K562 (cell line): ENCODE measurements around the gene CCDC15. TPM values are rescaled to one million over a fixed set of nuclear protein-coding genes. Genes with fewer than 3 reads are reported as not detected.

ENCODE experiments used
- ATAC-seq: fragments of 200-7000 bp; cut with Tn5 transposase; 3 replicates; pipeline ENCODE4 v1.9.1; 2020; ENCODE audit warnings: moderate library complexity
- BruUV-seq: library from RNA; stranded (reverse); fragments of 400-500 nt; replicated peaks from 2 replicates; lab custom pipeline; 2021; lab: Mats Ljungman, UMichigan
- CTCF ChIA-PET: fragments of 300-600 bp; formaldehyde crosslinking; extraction: SDS; loops from one replicate; lab custom pipeline; 2021; ENCODE audit warnings: low intra/inter-chr PET ratio; lab: Yijun Ruan, JAX
- POLR2A ChIA-PET: fragments of 300-600, 350-650 bp; sonication (Branson Sonifier 250); formaldehyde crosslinking; extraction: SDS; loops from one replicate; lab custom pipeline; 2021; ENCODE audit warnings: antibody characterized with exemption, inconsistent platforms; lab: Yijun Ruan, JAX
- DNase-seq, 4 experiments: peaks; one replicate each; pipeline versions ENCODE4 v3.0.0 to v3.0.0-alpha.2; 2011 to 2018; ENCODE audit warnings: low spot score in 3 of 4, mixed read lengths in 3 of 4; ENCODE audit errors: extremely low read depth in 1 of 4
- FAIRE-seq: peaks from 2 replicates; lab custom pipeline; 2011; peaks lifted over from hg19 to GRCh38; lab: Jason Lieb, UNC
- H2AFZ ChIP-seq: 2 replicates; pipeline ENCODE4 v1.6.0; 2011; ENCODE audit warnings: low read depth, low read length, control low read depth, inconsistent platforms
- H3K27ac ChIP-seq: fragments of 200-600 bp; 3 replicates; pipeline ENCODE4 v1.8.0; 2011; ENCODE audit warnings: low read depth, mild to moderate bottlenecking, control low read depth, inconsistent platforms, low read length, moderate library complexity, mixed read lengths; ENCODE audit errors: extremely low read depth
- H3K27me3 ChIP-seq, 2 experiments: fragments of 300-600 bp in 1 of 2; 2 replicates in 1 of 2; 3 replicates in 1 of 2; pipeline versions ENCODE4 v1.6.0 to v1.8.0; 2011; ENCODE audit warnings: inconsistent platforms in 2 of 2, low read length in 2 of 2, mild to moderate bottlenecking in 1 of 2, mixed read lengths in 1 of 2, moderate library complexity in 1 of 2; ENCODE audit not compliant: control insufficient read depth in 2 of 2, insufficient read depth in 2 of 2
- H3K36me3 ChIP-seq: fragments of 300-600 bp; 3 replicates; pipeline ENCODE4 v1.8.0; 2011; ENCODE audit warnings: mild to moderate bottlenecking, low read length, inconsistent platforms; ENCODE audit not compliant: control insufficient read depth, insufficient read depth
- H3K4me1 ChIP-seq, 2 experiments: fragments of 200-600 bp in 1 of 2; replicated peaks in 1 of 2; 2 replicates in 1 of 2; 3 replicates in 1 of 2; pipeline versions ENCODE4 v1.5.1 to v1.8.0; 2011; ENCODE audit warnings: inconsistent platforms in 2 of 2, low read length in 2 of 2, mild to moderate bottlenecking in 1 of 2, mixed read lengths in 1 of 2, moderate library complexity in 1 of 2; ENCODE audit not compliant: control insufficient read depth in 2 of 2, insufficient read depth in 2 of 2
- H3K4me2 ChIP-seq: 2 replicates; pipeline ENCODE4 v1.6.1; 2011; ENCODE audit warnings: low read length, control low read depth, inconsistent platforms, mixed read lengths; ENCODE audit not compliant: insufficient read depth
- H3K4me3 ChIP-seq: fragments of 200-600 bp; sonication (generic), shearing (Covaris generic); 2 replicates; pipeline ENCODE4 v1.5.1; 2016; ENCODE audit warnings: control low read depth, inconsistent platforms
- H3K79me2 ChIP-seq: fragments of 200-600 bp; 3 replicates; pipeline ENCODE4 v1.8.0; 2011; ENCODE audit warnings: low read length, inconsistent platforms; ENCODE audit not compliant: control insufficient read depth, insufficient read depth
- H3K9ac ChIP-seq, 2 experiments: 2 replicates each; pipeline versions ENCODE4 v1.6.0 to v1.6.1; 2011; ENCODE audit warnings: low read depth in 2 of 2, low read length in 2 of 2, control low read depth in 1 of 2, inconsistent platforms in 1 of 2, mild to moderate bottlenecking in 1 of 2, mixed read lengths in 1 of 2; ENCODE audit not compliant: insufficient read depth in 1 of 2
- H3K9me1 ChIP-seq: one replicate; pipeline ENCODE4 v1.6.0; 2011; ENCODE audit warnings: inconsistent platforms, mild to moderate bottlenecking, low read length, moderate library complexity; ENCODE audit not compliant: control insufficient read depth, insufficient read depth
- H3K9me3 ChIP-seq: replicated peaks from 2 replicates; pipeline ENCODE4 v1.5.1; 2011; ENCODE audit warnings: low read depth, low read length, inconsistent platforms; ENCODE audit not compliant: control insufficient read depth, insufficient read depth
- H4K20me1 ChIP-seq: replicated peaks from 2 replicates; pipeline ENCODE4 v1.6.1; 2011; ENCODE audit warnings: low read length, inconsistent platforms, mixed read lengths; ENCODE audit not compliant: control insufficient read depth, insufficient read depth
- ATF7 ChIP-seq: fragments of 450-650 bp; IDR thresholded peaks from 2 replicates; pipeline ENCODE4 v1.7.1; 2014; ENCODE audit warnings: mild to moderate bottlenecking, moderate library complexity
- BACH1 ChIP-seq: fragments of 200-800 bp; sonication (Bioruptor generic); IDR thresholded peaks from 2 replicates; pipeline ENCODE4 v1.6.1; 2016; ENCODE audit warnings: missing genetic modification characterization, missing compliant biosample characterization
- ELF4 ChIP-seq: fragments of 450-650 bp; formaldehyde crosslinking; IDR thresholded peaks from 2 replicates; pipeline ENCODE4 v1.4.0; 2022; ENCODE audit warnings: missing genetic modification characterization
- IFI16 ChIP-seq: fragments of 250-450 bp; sonication (Bioruptor Pico); IDR thresholded peaks from 2 replicates; pipeline ENCODE4 v2.1.2; 2022; ENCODE audit warnings: mild to moderate bottlenecking, inconsistent platforms
- JUND ChIP-seq, 2 experiments: IDR thresholded peaks; 2 replicates in 1 of 2; 3 replicates in 1 of 2; pipeline ENCODE4 v1.6.1; 2011; ENCODE audit warnings: borderline replicate concordance in 2 of 2, low read depth in 2 of 2, low read length in 2 of 2, improper control_type of control experiment in 1 of 2, missing biosample characterization in 1 of 2, missing genetic modification characterization in 1 of 2, missing genetic modification reagents in 1 of 2
- MBD2 ChIP-seq: sonication (generic); IDR thresholded peaks from 2 replicates; pipeline ENCODE4 v1.6.1; 2016; ENCODE audit warnings: low read depth, borderline replicate concordance
- SREBF2 ChIP-seq: sonication (generic); formaldehyde crosslinking; IDR thresholded peaks from 2 replicates; pipeline ENCODE4 v1.4.0; 2020; ENCODE audit warnings: mild to moderate bottlenecking, missing genetic modification reagents
- ZNF511 ChIP-seq: sonication (generic); formaldehyde crosslinking; IDR thresholded peaks from 2 replicates; pipeline ENCODE4 v1.8.0; 2022; ENCODE audit warnings: mild to moderate bottlenecking, missing genetic modification reagents
- ZNF644 ChIP-seq: fragments of 200-800 bp; sonication (Bioruptor generic); IDR thresholded peaks from 2 replicates; pipeline ENCODE4 v1.6.1; 2016; ENCODE audit warnings: low read depth, missing genetic modification characterization, missing compliant biosample characterization
- WGBS: fragments of 100-300 bp; shearing (Covaris generic); methylation state at CpG from one replicate; pipeline ENCODE4 v1.1.6; 2016; ENCODE audit warnings: low coverage, mixed read lengths; ENCODE audit not compliant: insufficient coverage; ENCODE audit errors: missing lambda C conversion rate; 5-methylcytosine and 5-hydroxymethylcytosine counted together
- in situ Hi-C: fragments of 300-500 bp; cut with MboI; formaldehyde crosslinking; loops from 4 replicates; pipeline ENCODE4 v1.15.0; 2018; ENCODE audit warnings: inconsistent platforms, mixed read lengths
- intact Hi-C: fragments of 100-400 bp; cut with micrococcal nuclease; formaldehyde crosslinking; loops from 2 replicates; pipeline ENCODE4 v1.14.2; 2022
- polyA plus RNA-seq, 8 experiments: library from polyadenylated mRNA; depleted of rRNA in 4 of 8; stranded (reverse) in 5 of 8; unstranded in 3 of 8; fragments of >200 nt; fragmentation: Nextera tagmentation in 2 of 8; fragmentation: Illumina TruSeq in 1 of 8; extraction: Ambion mirVana in 2 of 8; extraction: Trizol in 1 of 8; gene quantifications; 2 replicates each; pipeline versions ENCODE4 v1.2.1 to v1.2.3, GENCODE V29; 2011 to 2014; ENCODE audit warnings: inconsistent platforms in 1 of 8, missing spikeins in 1 of 8
- total RNA-seq, 7 experiments: library from RNA; depleted of rRNA in 6 of 7; stranded (reverse); fragments of >200 nt in 6 of 7; fragmentation: Illumina TruSeq in 2 of 7; extraction: Trizol in 2 of 7; gene quantifications; 2 replicates each; pipeline versions ENCODE4 v1.2.1 to v1.2.3, GENCODE V29; 2011 to 2021; ENCODE audit warnings: low replicate concordance in 1 of 7
- TF ChIP-seq, protein P1 (sequence below): fragments of 450-650 bp; IDR thresholded peaks from 2 replicates; pipeline ENCODE4 v1.6.1; 2016
- TF ChIP-seq, protein P2 (sequence below): fragments of 250-450 bp; sonication (Bioruptor Pico); IDR thresholded peaks from 2 replicates; pipeline ENCODE4 v1.5.0; 2021; ENCODE audit warnings: mild to moderate bottlenecking, borderline replicate concordance

CCDC15 gene
- total and polyA plus RNA-seq, 9 of the 15 experiments (the other 6 are each of a cell fraction or from before 2014, with no cell fraction given) = 1.9 to 9.2 (median 3.9) TPM

DNA sequence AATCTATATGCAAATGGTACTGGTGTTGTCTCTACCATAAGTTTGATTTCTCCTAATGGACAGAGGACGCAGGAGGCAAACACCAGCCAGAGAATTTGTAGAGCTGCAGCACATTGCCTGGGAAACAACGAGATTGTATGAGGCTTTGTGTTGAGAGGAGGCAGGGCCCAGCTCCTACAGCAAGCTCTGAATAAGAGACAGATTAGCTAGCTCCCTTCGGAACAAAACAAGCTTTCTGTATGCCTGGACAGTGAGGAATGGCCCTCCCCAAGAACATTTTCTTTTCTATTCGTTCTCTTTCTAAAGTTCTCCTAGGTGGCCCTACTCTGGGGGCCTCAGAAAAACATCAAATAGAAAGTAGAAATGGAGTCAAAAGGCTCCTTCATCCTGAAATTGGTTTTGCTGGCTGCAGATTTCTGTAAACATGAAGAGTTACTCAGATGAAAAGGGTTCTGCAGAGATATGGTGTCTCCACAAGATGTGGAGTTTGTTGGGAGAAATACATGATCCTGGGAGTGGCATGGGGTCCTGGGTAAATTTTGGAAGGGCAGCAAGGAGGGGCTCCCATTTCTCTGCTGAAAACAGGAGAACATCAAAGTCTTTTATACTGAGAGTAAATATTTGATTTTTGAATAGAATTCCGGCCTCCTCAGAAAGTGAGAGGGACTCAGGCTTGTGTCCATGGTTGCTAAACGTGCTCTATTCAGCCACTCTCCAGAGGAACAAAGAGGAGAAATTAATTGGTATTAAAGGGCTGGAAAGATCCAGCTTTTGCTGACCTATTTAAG is 11.3 kb upstream of the CCDC15 start:
- WGBS = 0% methylated on average over 6 of the region's 6 CpGs
- CTCF ChIA-PET = no interaction called here
- Histone ChIP-seq H3K36me3 (no peaks in the 10 kb centered on the region), H3K27ac (no peak overlapping the region), H3K27me3 (peaks cover 11 to 39% of the 10 kb centered on the region in 2 experiments; a peak in 4 of 5 replicates), H3K9me3 (no peaks in the 10 kb centered on the region), H4K20me1 (no peaks in the 10 kb centered on the region), H3K9me1 (no peaks in the 10 kb centered on the region), H3K4me3 (no peak overlapping the region), H3K4me2 (no peak overlapping the region), H2AFZ (no peak overlapping the region), H3K9ac (no peak overlapping the region), H3K4me1 (no peaks in the 10 kb centered on the region), H3K79me2 (no peaks in the 10 kb centered on the region)
- intact Hi-C loops = no loop called here
- BruUV-seq = no TSS peak
- ATAC-seq (no peak), DNase-seq (no peak), FAIRE-seq (no peak)
- in situ Hi-C loops = no loop called here
- no peak for TF ChIP-seq ELF4
- TF ChIP-seq MBD2 = no peak
- TF ChIP-seq ZNF644 (tag) = no peak
- POLR2A ChIA-PET = interaction anchor here (0.6 to 1.5 kb wide), 2 partner anchors 10 to 320 kb away, joined by 3 read pairs; no protein-coding TSS in a partner anchor

DNA sequence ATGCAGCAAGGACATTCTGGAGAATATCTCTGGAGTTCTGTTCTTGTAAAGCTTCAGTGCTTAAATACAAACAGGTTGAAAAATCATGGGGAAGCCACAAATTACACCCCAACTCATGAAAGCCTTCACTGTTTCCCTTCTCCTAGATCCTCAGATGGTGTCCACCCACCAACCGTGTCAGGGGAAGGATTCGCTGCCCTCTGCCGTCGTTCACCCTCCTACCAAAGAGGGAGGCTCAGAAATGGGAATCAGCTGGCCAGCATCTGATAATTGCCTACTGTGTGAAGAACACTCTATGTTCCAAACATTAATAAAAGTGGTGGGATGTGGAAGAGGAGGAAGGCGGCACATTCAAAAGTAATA is 10.8 kb upstream of the CCDC15 start:
- Histone ChIP-seq H3K79me2 (no peaks in the 10 kb centered on the region), H3K27ac (no peak overlapping the region), H4K20me1 (no peaks in the 10 kb centered on the region), H2AFZ (no peak overlapping the region), H3K4me3 (no peak overlapping the region), H3K36me3 (no peaks in the 10 kb centered on the region), H3K9me1 (no peaks in the 10 kb centered on the region), H3K4me2 (no peak overlapping the region), H3K27me3 (peaks cover 11 to 33% of the 10 kb centered on the region in 2 experiments; a peak in 4 of 5 replicates), H3K9me3 (no peaks in the 10 kb centered on the region), H3K4me1 (no peaks in the 10 kb centered on the region), H3K9ac (no peak overlapping the region)
- no TSS peak for BruUV-seq
- 2% methylated on average over 5 of the region's 5 CpGs for WGBS
- ChIA-PET CTCF (no interaction called here), POLR2A (interaction anchor here (1.5 kb wide), 1 partner anchor 10 kb away, joined by 3 read pairs; no protein-coding TSS in a partner anchor)
- intact Hi-C loops = no loop called here
- no peak for DNase-seq
- no peak for ATAC-seq
- no peak for FAIRE-seq
- in situ Hi-C loops = no loop called here
- TF ChIP-seq ZNF511 (CRISPR knock-in tag) = no peak
- no peak for TF ChIP-seq SREBF2
- no peak for TF ChIP-seq IFI16 (CRISPR knock-in tag)
- no peak for TF ChIP-seq ATF7
- no peak for TF ChIP-seq BACH1 (tag)
- TF ChIP-seq, protein P1, sequence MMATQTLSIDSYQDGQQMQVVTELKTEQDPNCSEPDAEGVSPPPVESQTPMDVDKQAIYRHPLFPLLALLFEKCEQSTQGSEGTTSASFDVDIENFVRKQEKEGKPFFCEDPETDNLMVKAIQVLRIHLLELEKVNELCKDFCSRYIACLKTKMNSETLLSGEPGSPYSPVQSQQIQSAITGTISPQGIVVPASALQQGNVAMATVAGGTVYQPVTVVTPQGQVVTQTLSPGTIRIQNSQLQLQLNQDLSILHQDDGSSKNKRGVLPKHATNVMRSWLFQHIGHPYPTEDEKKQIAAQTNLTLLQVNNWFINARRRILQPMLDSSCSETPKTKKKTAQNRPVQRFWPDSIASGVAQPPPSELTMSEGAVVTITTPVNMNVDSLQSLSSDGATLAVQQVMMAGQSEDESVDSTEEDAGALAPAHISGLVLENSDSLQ = no peak
- TF ChIP-seq, protein P2, sequence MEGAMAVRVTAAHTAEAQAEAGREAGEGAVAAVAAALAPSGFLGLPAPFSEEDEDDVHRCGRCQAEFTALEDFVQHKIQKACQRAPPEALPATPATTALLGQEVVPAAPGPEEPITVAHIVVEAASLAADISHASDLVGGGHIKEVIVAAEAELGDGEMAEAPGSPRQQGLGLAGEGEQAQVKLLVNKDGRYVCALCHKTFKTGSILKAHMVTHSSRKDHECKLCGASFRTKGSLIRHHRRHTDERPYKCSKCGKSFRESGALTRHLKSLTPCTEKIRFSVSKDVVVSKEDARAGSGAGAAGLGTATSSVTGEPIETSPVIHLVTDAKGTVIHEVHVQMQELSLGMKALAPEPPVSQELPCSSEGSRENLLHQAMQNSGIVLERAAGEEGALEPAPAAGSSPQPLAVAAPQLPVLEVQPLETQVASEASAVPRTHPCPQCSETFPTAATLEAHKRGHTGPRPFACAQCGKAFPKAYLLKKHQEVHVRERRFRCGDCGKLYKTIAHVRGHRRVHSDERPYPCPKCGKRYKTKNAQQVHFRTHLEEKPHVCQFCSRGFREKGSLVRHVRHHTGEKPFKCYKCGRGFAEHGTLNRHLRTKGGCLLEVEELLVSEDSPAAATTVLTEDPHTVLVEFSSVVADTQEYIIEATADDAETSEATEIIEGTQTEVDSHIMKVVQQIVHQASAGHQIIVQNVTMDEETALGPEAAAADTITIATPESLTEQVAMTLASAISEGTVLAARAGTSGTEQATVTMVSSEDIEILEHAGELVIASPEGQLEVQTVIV (CRISPR knock-in tag) = no peak
- no peak for TF ChIP-seq JUND (IDR thresholded peaks at IDR 0.05; ENCODE audit: borderline replicate concordance, low read depth, low read length)
- TF ChIP-seq JUND (tag; IDR thresholded peaks at IDR 0.05; ENCODE audit: borderline replicate concordance, low read depth, low read length) = no peak
